GM06990 (cell line): Measurements from ENCODE around the gene MACROH2A2.

Experiments
- DNase-seq: peaks from one replicate; pipeline ENCODE4 v3.0.0-alpha.2; 2011; ENCODE audit not compliant: insufficient read length; ENCODE audit errors: extremely low read depth
- H3K27me3 ChIP-seq: replicated peaks from 2 replicates; pipeline ENCODE4 v1.6.0; 2011; ENCODE audit warnings: low read length; ENCODE audit not compliant: control insufficient read depth, insufficient read depth
- H3K36me3 ChIP-seq: 2 replicates; pipeline ENCODE4 v1.5.1; 2011; ENCODE audit warnings: low read length; ENCODE audit not compliant: control insufficient read depth, insufficient read depth
- H3K4me3 ChIP-seq: replicated peaks from 2 replicates; pipeline ENCODE4 v1.5.1; 2011; ENCODE audit warnings: low read depth, mild to moderate bottlenecking, control low read depth, low read length
- TF ChIP-seq, protein P1 (sequence below): IDR thresholded peaks from 2 replicates; pipeline ENCODE4 v1.5.1; 2011; ENCODE audit warnings: low read length, control low read depth, mild to moderate bottlenecking, inconsistent platforms; ENCODE audit not compliant: insufficient read depth, poor library complexity, severe bottlenecking

The MACROH2A2 gene

DNA sequence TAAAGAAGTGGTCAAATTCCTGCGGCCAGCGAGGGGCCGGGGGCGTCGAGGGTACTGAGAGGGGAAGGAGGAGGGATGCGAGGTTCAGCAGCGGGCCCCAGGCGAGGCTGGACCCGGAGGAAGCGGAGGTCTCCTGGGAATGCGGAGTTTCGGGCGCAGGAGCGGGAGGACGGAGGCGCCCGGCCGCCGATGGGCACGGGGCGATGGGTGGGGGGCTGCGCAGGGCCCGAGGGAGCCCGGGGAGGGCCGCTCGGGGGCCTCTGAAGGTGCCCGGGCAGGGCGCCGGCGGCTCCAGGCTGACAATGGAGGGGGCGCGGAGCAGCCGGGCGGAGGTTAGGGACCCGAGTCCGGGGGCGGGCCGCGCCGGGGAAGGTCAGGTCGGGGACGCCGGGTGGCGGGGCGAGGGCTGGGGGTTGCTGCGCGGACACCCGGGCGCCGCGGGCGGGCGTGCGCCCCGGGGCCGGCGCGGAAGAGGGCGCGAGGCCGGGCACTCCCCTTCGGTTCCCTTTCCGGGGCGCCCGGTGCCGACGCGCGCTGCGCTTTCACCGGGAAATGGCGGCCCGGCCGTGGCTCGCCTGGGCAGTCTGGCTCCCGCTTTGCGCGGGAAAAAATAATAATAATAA, 683 bp downstream of the MACROH2A2 start:
- TF ChIP-seq, protein P1, sequence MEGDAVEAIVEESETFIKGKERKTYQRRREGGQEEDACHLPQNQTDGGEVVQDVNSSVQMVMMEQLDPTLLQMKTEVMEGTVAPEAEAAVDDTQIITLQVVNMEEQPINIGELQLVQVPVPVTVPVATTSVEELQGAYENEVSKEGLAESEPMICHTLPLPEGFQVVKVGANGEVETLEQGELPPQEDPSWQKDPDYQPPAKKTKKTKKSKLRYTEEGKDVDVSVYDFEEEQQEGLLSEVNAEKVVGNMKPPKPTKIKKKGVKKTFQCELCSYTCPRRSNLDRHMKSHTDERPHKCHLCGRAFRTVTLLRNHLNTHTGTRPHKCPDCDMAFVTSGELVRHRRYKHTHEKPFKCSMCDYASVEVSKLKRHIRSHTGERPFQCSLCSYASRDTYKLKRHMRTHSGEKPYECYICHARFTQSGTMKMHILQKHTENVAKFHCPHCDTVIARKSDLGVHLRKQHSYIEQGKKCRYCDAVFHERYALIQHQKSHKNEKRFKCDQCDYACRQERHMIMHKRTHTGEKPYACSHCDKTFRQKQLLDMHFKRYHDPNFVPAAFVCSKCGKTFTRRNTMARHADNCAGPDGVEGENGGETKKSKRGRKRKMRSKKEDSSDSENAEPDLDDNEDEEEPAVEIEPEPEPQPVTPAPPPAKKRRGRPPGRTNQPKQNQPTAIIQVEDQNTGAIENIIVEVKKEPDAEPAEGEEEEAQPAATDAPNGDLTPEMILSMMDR = no peak
- H3K4me3 ChIP-seq = no peak overlapping the region
- no peak for DNase-seq
- H3K27me3 ChIP-seq = no peaks in the 10 kb centered on the region; the same call in none of the 2 replicates
- H3K36me3 ChIP-seq = no peaks in the 10 kb centered on the region

- Histone ChIP-seq H3K4me3 (no peak overlapping the region), H3K36me3 (no peaks in the 10 kb centered on the region), H3K27me3 (no peaks in the 10 kb centered on the region; the same call in none of the 2 replicates)
- TF ChIP-seq, protein P1 = no peak
- no peak for DNase-seq
Measured at GRCh38 chr10:70053841-70054288, 1.2 kb downstream of the MACROH2A2 start.

- no peak for DNase-seq
- no peaks in the 10 kb centered on the region; the same call in none of the 2 replicates for H3K27me3 ChIP-seq
- H3K4me3 ChIP-seq = no peak overlapping the region
- H3K36me3 ChIP-seq = no peaks in the 10 kb centered on the region
- TF ChIP-seq, protein P1 = no peak
Measured at GRCh38 chr10:70054902-70055301, 2.3 kb downstream of the MACROH2A2 start.

- TF ChIP-seq, protein P1 = no peak
- Histone ChIP-seq H3K4me3 (no peak overlapping the region), H3K27me3 (peaks cover 2% of the 10 kb centered on the region; the same call in 1 of the 2 replicates), H3K36me3 (no peaks in the 10 kb centered on the region)
- no peak for DNase-seq
Measured at GRCh38 chr10:70055550-70055949, 2.9 kb downstream of the MACROH2A2 start.

- Histone ChIP-seq H3K4me3 (no peak overlapping the region), H3K36me3 (no peaks in the 10 kb centered on the region), H3K27me3 (peaks cover 2% of the 10 kb centered on the region; the same call in 1 of the 2 replicates)
- TF ChIP-seq, protein P1 = no peak
- no peak for DNase-seq
Measured at GRCh38 chr10:70057306-70057705, 4.7 kb downstream of the MACROH2A2 start.
